GM21786 (cell line): Measurements from ENCODE around the gene SPDYE8.
A peak's percentile ranks its signal among the peaks of the same experiment; 100 is the strongest.
"Not testable (repeated sequence)": the region's sequence is repeated elsewhere in the genome, so short reads cannot be mapped to it uniquely, and the experiment has no call there.

ENCODE experiments used
- ATAC-seq: cut with Tn5 transposase; IDR thresholded peaks from one replicate; pipeline ENCODE4 v1.9.1; 2021; ENCODE audit not compliant: unreplicated experiment

The SPDYE8 gene, protein sequence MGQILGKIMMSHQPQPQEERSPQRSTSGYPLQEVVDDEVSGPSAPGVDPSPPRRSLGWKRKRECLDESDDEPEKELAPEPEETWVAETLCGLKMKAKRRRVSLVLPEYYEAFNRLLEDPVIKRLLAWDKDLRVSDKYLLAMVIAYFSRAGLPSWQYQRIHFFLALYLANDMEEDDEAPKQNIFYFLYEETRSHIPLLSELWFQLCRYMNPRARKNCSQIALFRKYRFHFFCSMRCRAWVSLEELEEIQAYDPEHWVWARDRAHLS

DNA sequence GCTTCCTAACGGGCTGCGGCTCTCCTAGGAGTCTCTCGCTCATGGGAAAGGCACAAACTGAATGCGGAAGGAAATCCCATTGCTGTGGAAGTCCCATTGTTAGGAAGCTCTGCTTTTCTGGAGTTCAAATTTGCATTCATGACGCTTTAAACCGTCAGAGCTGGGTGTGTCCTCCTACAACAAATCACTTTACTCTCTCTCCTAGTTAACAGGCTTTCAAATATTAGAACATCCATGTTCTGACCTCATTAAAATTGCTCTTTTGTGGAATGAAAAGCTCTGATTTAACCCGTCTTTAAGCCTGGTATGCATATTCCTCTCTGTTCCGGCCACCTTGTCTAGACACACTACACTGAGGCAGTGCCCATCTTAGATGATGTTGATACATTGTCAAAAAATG lies at the start of gene SPDYE8:
Gene SPDYE8, minus strand, starts transcription at position 101 of the 400 bp plus-strand sequence. CDS start 1,800 bp downstream, outside the sequence.
- not testable (repeated sequence) for ATAC-seq

DNA sequence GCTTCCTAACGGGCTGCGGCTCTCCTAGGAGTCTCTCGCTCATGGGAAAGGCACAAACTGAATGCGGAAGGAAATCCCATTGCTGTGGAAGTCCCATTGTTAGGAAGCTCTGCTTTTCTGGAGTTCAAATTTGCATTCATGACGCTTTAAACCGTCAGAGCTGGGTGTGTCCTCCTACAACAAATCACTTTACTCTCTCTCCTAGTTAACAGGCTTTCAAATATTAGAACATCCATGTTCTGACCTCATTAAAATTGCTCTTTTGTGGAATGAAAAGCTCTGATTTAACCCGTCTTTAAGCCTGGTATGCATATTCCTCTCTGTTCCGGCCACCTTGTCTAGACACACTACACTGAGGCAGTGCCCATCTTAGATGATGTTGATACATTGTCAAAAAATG lies 28.2 kb upstream of the SPDYE8 start, which contains the start of gene SPDYE11:
Gene SPDYE11, minus strand, starts transcription at position 101 of the 400 bp plus-strand sequence. CDS start 1,800 bp downstream, outside the sequence.
- ATAC-seq = not testable (repeated sequence)

DNA sequence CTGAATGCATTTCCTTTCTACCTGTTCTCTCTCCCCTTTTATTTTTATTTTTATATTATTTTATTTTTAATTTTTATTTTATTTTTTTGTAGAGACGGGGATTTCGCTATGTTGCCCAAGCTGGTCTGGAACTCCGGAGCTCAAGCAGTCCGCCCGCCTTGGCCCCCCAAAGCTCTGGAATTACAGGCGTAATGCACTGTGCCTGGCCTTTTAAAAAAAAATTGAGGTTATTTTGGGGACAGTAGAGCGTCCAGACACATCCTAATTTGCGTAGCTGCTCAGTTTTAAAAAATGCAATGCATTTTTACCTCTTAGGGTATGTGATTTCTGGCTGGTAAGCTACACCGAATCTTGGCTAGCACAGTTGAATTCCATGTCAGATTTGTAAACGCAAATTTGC lies 23.1 kb downstream of the SPDYE8 start:
- not testable (repeated sequence) for ATAC-seq

- ATAC-seq = peak; percentile 77
Measured at GRCh38 chr7:73005693-73006447, 23.7 kb downstream of the SPDYE8 start.

DNA sequence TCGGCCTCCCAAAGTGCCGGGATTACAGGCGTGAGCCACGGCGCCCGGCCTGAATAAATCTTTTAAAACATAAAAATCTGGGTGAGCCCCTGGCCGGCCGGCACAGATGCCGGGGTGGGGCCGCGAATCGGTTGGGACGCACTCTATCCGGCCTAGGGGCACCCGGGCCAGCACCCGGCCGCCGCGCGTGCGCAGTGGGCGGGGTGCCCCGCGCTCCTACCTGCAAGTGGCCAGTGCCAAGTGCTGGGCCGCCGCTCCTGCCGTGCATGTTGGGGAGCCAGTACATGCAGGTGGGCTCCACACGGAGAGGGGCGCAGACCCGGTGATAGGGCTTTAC lies 24.2 kb downstream of the SPDYE8 start:
- ATAC-seq = peak; percentile 78

DNA sequence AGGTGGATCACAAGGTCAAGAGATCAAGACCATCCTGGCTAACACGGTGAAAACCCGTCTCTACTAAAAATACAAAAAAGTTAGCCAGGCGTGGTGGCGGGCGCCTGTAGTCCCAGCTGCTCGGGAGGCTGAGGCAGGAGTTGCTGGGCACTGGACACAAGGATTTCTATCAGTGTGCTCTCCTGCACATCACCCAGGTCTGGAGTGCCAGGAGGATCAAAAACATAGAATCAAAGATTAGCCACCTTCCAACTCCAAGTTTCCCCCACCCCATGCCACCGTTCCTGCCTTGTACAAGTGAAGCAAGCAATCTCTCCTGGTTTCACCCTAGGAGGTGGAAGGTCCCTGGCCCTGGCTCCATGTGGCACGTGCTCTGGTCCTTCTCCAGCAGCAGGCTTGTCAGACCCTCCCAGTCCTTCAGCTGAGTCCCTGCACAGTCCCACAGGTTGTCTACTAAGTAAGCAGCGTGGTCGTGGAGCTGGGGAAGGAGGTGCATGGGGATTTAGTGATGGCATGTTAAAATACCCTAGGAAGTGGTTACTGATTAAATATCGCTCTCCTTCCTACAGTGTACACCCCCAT lies 31.6 kb downstream of the SPDYE8 start:
- ATAC-seq = not testable (repeated sequence)

- ATAC-seq = not testable (repeated sequence)
Measured at GRCh38 chr7:72997447-72997846, 32.1 kb downstream of the SPDYE8 start.

DNA sequence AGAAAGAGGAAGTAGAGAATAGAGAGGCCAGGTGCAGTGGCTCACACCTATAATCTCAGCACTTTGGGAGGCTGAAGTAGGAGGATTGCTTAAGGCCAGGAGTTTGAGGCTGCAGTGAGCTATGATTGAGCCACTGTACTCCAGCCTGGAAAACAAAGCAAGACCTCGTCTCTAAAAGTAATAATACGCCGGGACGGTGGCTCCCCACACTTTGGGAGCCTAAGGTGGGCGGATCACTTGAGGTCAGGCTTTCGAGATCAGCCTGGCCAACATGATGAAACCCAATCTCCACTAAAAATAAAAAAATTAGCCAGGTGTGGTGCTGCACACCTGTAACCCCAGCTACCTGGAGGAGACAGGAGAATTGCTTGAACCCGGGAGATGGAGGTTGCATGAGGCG lies 34.1 kb downstream of the SPDYE8 start:
- ATAC-seq = not testable (repeated sequence)

- not testable (repeated sequence) for ATAC-seq
Measured at GRCh38 chr7:72990146-72990913, 39.2 kb downstream of the SPDYE8 start.

DNA sequence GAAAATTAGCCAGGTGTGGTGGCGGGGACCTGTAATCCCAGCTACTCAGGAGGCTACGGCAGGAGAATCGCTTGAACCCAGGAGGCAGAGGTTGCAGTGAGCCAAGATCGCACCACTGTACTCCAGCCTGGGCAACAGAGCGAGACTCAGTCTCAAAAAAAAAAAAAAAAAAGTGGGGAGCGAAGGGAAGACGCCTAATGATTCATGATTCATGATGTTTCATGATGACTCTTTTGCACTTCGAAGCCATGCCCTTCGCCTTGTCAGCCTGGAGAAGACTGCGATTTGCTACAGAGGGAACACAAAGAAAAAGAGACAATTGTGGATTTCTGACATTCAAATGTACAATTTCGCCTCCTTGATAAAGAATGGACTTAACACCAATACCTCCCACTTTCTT lies 47.5 kb downstream of the SPDYE8 start:
- ATAC-seq = not testable (repeated sequence)

DNA sequence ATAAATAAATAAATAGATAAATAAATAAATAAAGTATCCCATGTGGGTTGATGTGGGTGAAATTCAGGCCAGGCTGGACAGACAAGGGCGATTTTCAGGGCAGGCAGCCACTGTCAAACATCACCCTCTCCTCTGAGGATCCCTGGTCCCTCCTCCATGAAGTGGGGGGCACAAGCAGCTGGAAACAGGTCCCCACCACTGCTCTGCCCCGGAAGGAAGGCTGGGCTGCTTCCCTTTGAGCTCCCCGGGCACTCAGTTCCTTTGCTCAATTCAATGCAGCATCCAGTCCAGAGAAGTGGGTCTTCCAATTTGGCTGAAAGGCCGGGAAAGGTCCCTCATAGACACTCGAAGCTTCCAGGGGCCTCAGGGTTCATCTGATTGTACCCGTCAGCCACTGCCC lies 49.2 kb downstream of the SPDYE8 start:
- not testable (repeated sequence) for ATAC-seq

- ATAC-seq = not testable (repeated sequence)
Measured at GRCh38 chr7:72976434-72976833, 53.1 kb downstream of the SPDYE8 start.

DNA sequence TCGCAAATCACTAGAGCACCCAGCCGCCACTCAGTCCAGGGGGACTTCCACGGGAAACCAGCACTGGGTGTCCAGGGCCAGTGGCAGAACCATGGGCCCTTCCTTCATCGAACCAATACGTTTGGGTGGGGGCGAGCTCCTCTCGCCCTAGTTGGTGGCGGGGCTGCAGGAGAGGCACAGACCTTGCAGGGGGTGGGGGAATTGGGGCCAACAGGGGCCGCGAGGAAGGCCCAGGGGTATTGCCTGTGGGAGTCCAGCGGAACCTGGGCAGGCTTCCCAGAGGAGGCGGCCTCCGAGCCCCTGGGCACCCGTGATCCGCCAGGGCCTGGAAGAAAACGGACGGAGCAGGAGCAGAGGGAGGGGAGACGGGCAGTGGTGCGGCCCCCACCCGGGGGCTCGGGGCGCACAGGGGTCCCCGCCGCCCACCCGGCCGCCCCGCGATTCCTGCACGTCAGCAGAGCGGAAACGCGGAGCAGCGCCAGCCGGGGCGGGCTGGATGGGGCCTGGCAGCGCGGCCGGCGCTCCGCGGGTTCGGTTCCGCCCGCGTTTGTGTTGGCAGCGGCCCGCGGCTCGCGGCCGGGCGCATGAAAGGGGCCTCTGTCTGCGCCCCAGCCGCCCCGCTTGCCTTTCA lies 53.8 kb downstream of the SPDYE8 start:
- not testable (repeated sequence) for ATAC-seq

DNA sequence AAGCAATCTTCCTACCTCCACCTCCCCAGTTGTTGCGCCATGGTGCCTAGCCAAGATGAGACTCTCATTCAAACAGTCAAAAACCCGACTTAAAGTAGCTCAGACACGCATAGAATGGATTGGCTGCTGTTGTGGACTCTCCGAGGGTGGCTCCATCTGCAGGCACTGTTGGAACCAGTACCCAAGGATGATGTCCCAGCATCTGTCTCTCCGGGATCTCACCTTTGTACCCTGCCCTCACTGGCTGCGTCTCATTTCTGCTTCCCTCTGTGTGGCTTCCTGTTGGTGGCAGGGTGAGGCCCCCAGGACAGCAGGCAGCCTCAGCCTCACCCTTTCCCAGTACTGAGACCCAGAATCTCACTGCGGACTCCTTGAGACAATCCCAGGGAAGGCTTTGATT lies 54.8 kb downstream of the SPDYE8 start:
- not testable (repeated sequence) for ATAC-seq

DNA sequence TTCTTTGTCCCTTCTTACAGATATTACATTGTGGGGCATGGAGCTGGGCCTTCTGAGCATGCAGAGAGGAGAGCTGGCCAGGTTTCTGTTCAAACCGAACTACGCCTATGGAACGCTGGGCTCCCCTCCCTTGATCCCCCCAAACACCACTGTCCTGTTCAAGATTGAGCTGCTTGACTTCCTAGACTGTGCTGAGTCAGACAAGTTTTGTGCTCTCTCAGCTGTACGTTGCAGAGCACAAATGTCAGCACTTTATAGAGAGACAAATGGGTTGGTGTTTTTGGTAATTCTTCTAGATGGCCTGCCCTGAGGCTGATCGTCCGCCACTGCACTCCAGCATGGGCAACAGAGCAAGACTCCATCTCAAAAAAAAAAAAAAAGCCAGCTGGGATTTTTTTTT lies 58.1 kb downstream of the SPDYE8 start:
- not testable (repeated sequence) for ATAC-seq
